ENCODE results near the gene IQGAP3.
"Not testable (repeated sequence)": the region's sequence is repeated elsewhere in the genome, so short reads cannot be mapped to it uniquely, and the experiment has no call there.

Gene IQGAP3

GRCh38 chr1:156574039-156574633 is 1.8 kb upstream of the IQGAP3 start:
- FAIRE-seq: no peak
- no peak for DNase-seq (ENCODE audit: low spot score)

- DNase-seq (ENCODE audit: low spot score): no peak
- no peak for FAIRE-seq
Observed at GRCh38 chr1:156572663-156573018, 276 bp upstream of the IQGAP3 start.

- peak; percentile 56 for FAIRE-seq
- peak; percentile 81 for DNase-seq (ENCODE audit: low spot score)
Observed at GRCh38 chr1:156571261-156571852, 1.0 kb downstream of the IQGAP3 start.

- FAIRE-seq: no peak
Observed at GRCh38 chr1:156566436-156566835, 5.9 kb downstream of the IQGAP3 start.

GRCh38 chr1:156565519-156565918 is 6.8 kb downstream of the IQGAP3 start:
- FAIRE-seq (no peak), DNase-seq (ENCODE audit: low spot score) (no peak)

More at GRCh38 chr1:156566436-156566835, 5.9 kb downstream of the IQGAP3 start:
- DNase-seq (ENCODE audit: low spot score): no peak

- FAIRE-seq: no peak
- DNase-seq (ENCODE audit: low spot score): no peak
Observed at GRCh38 chr1:156560585-156561163, 11.7 kb downstream of the IQGAP3 start.

GRCh38 chr1:156559797-156560385 is 12.5 kb downstream of the IQGAP3 start:
- DNase-seq (ENCODE audit: low spot score) (peak; percentile 14), FAIRE-seq (no peak)

GRCh38 chr1:156559086-156559796 is 13.1 kb downstream of the IQGAP3 start:
- DNase-seq (ENCODE audit: low spot score): no peak
- no peak for FAIRE-seq

- no peak for DNase-seq (ENCODE audit: low spot score)
- no peak for FAIRE-seq
Observed at GRCh38 chr1:156556354-156556753, 16.0 kb downstream of the IQGAP3 start.

- FAIRE-seq (no peak), DNase-seq (ENCODE audit: low spot score) (no peak)
Observed at GRCh38 chr1:156555715-156556114, 16.6 kb downstream of the IQGAP3 start.

GRCh38 chr1:156554971-156555370 is 17.4 kb downstream of the IQGAP3 start:
- no peak for FAIRE-seq

GRCh38 chr1:156553860-156554485 is 18.4 kb downstream of the IQGAP3 start:
- DNase-seq (ENCODE audit: low spot score) (no peak), FAIRE-seq (no peak)

More at GRCh38 chr1:156554971-156555370, 17.4 kb downstream of the IQGAP3 start:
- DNase-seq (ENCODE audit: low spot score): no peak

GRCh38 chr1:156552937-156553336 is 19.4 kb downstream of the IQGAP3 start:
- FAIRE-seq: not testable (repeated sequence)
- peak; percentile 36 for DNase-seq (ENCODE audit: low spot score)

GRCh38 chr1:156552518-156552917 is 19.8 kb downstream of the IQGAP3 start:
- no peak for DNase-seq (ENCODE audit: low spot score)
- FAIRE-seq: no peak

- peak; percentile 94 for FAIRE-seq
Observed at GRCh38 chr1:156551869-156552268, 20.5 kb downstream of the IQGAP3 start.

GRCh38 chr1:156551066-156551643 is 21.2 kb downstream of the IQGAP3 start:
- no peak for DNase-seq (ENCODE audit: low spot score)
- no peak for FAIRE-seq

More at GRCh38 chr1:156551869-156552268, 20.5 kb downstream of the IQGAP3 start:
- peak; percentile 90 for DNase-seq (ENCODE audit: low spot score)

- FAIRE-seq: no peak
- DNase-seq (ENCODE audit: low spot score): no peak
Observed at GRCh38 chr1:156550346-156550745, 22.0 kb downstream of the IQGAP3 start.

- FAIRE-seq: no peak
- no peak for DNase-seq (ENCODE audit: low spot score)
Observed at GRCh38 chr1:156549831-156550230, 22.5 kb downstream of the IQGAP3 start.

- DNase-seq (ENCODE audit: low spot score): no peak
- FAIRE-seq: no peak
Observed at GRCh38 chr1:156549390-156549789, 23.0 kb downstream of the IQGAP3 start.

- FAIRE-seq: no peak
Observed at GRCh38 chr1:156547982-156548381, 24.4 kb downstream of the IQGAP3 start.

GRCh38 chr1:156547434-156547833 is 24.9 kb downstream of the IQGAP3 start:
- FAIRE-seq: no peak
- no peak for DNase-seq (ENCODE audit: low spot score)

More at GRCh38 chr1:156547982-156548381, 24.4 kb downstream of the IQGAP3 start:
- DNase-seq (ENCODE audit: low spot score): no peak
